ENCODE measurements around the gene TSHZ2.

The TSHZ2 gene

DNA sequence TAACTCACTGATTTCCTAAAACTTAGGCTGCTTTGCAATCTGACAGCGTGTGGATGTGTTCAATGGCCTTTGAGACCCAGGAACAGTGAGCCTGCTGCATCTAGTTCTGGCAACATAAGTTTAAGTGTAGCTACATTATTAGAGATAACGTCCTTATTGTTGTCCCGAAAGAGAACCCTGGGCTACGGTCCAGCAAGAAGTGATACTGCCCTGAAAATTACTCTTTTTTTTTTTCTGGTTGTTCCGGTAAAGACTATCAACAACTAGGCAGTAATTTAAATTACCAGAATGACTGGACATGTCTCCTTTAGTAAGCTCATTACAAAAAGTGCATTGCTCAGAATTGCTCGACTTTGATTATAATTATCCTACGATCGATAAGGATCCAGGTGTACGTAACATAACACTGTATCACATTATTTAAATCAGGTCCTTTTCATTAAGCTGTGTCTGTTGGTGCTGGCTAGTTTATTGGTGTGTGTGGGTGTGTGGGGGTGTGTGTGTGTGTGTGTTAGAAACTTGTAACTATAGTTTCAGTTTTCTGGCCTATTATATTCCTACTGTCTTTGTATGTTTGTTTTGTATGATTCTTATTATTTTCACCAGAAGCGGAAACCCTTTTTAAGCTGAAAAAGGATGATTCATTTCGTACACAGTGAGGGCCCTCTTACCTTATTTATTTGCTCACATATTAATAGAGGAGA, 3.0 kb downstream of the TSHZ2 start:
- no peaks in the 10 kb centered on the region for H3K36me3 ChIP-seq
- H4K20me1 ChIP-seq, result no peaks in the 10 kb centered on the region
- no peak for TF ChIP-seq Cebpa-rat (IDR thresholded peaks at IDR 0.05)
- H3K27ac ChIP-seq, result no peak overlapping the region
- H3K27me3 ChIP-seq, result peaks cover 38% of the 10 kb centered on the region
- H3K4me2 ChIP-seq, result no peak overlapping the region
- H3K9ac ChIP-seq, result no peak overlapping the region
- no peaks in the 10 kb centered on the region for H3K4me1 ChIP-seq
- no peak overlapping the region for H3K4me3 ChIP-seq
- H3K9me3 ChIP-seq, result no peaks in the 10 kb centered on the region

DNA sequence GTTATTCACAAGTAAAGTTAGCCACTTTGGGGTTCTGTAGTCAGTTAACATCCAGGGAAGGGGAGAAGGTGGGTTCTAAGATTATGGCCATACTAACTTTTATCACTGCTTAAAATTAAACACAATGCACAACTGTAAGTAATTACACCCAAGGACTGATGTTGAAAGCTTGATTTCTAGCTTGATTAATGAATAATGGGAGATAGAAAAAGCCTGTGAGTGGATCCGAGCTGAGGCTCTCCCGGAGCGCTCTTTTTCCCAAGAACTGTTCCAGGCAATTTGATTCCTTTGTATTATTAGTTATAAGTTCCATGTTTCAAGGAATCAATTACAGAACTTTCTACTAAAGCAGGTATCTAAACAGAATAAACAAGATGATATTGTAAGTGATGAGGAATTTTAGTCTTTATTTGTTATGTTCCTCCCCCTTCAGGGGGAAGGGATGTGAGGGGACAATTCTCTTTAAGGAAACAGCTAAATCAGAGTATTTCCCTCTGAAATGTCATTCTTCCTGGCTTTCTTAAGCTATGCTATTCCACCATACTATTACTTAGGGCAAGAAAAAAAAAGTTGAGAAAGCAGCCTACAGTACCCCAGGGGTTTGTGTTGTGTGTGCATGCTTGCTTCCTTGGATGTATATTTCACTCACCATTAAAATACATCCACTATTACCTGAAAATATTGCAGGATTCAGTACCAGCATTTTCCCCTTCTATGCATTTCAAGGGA, 3.8 kb downstream of the TSHZ2 start:
- H3K27ac ChIP-seq, result no peak overlapping the region
- H3K9me3 ChIP-seq, result no peaks in the 10 kb centered on the region
- H3K27me3 ChIP-seq, result peaks cover 38% of the 10 kb centered on the region
- no peak overlapping the region for H3K4me2 ChIP-seq
- no peaks in the 10 kb centered on the region for H4K20me1 ChIP-seq
- no peaks in the 10 kb centered on the region for H3K4me1 ChIP-seq
- no peak for TF ChIP-seq Cebpa-rat (IDR thresholded peaks at IDR 0.05)
- no peaks in the 10 kb centered on the region for H3K36me3 ChIP-seq
- no peak overlapping the region for H3K9ac ChIP-seq
- no peak overlapping the region for H3K4me3 ChIP-seq

DNA sequence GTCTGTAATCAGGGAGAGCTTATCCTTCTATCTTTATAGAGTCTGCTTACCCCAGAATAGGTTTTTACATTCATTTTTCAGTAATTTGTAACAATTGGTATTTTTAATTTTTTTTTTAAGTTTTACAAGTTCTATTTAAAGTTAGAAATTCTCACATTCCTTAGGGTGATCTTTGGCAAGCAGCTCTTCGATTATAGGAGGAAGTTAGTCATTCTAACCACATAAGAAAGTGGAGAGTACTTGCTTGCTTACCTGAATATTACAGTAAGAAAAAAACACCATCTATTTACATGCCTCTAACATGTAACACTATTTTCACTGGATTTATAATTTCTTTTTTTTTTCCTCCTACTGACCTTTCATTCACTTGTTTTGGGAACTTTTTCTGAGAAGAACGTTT, 6.7 kb downstream of the TSHZ2 start:
- TF ChIP-seq Cebpa-rat (IDR thresholded peaks at IDR 0.05), result no peak
- H4K20me1 ChIP-seq, result no peaks in the 10 kb centered on the region
- no peak overlapping the region for H3K4me3 ChIP-seq
- H3K4me1 ChIP-seq, result no peaks in the 10 kb centered on the region
- H3K27me3 ChIP-seq, result peaks cover 9% of the 10 kb centered on the region
- no peak overlapping the region for H3K27ac ChIP-seq
- H3K36me3 ChIP-seq, result no peaks in the 10 kb centered on the region
- H3K4me2 ChIP-seq, result no peak overlapping the region
- H3K9me3 ChIP-seq, result no peaks in the 10 kb centered on the region
- no peak overlapping the region for H3K9ac ChIP-seq

DNA sequence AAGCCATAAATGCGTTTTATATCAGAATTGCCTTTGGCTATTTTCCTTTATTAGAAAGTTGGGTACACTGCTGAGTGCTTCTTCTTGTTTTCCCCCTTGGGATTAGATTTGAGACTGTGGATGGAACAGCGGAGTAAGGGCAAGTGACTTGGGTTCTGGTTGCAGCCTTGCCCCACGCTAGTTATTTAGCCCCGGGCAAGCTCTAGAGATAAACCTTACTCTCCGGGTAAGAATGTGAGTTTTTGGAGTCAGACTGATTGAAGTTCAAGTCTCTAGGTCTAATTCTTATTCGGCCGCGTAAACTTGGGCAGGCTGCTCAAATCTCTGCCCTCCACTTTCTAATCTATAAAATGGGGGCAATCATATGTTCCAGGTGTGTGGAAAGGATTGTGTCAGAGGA, 8.9 kb downstream of the TSHZ2 start:
- Histone ChIP-seq H3K9ac (no peak overlapping the region), H3K4me2 (no peak overlapping the region), H3K27me3 (no peaks in the 10 kb centered on the region), H3K9me3 (0 out of 2 replicates have a peak, but pooled peaks cover 3% of the 10 kb centered on the region), H3K27ac (no peak overlapping the region), H4K20me1 (no peaks in the 10 kb centered on the region), H3K4me1 (no peaks in the 10 kb centered on the region), H3K36me3 (no peaks in the 10 kb centered on the region), H3K4me3 (no peak overlapping the region)
- no peak for TF ChIP-seq Cebpa-rat (IDR thresholded peaks at IDR 0.05)

DNA sequence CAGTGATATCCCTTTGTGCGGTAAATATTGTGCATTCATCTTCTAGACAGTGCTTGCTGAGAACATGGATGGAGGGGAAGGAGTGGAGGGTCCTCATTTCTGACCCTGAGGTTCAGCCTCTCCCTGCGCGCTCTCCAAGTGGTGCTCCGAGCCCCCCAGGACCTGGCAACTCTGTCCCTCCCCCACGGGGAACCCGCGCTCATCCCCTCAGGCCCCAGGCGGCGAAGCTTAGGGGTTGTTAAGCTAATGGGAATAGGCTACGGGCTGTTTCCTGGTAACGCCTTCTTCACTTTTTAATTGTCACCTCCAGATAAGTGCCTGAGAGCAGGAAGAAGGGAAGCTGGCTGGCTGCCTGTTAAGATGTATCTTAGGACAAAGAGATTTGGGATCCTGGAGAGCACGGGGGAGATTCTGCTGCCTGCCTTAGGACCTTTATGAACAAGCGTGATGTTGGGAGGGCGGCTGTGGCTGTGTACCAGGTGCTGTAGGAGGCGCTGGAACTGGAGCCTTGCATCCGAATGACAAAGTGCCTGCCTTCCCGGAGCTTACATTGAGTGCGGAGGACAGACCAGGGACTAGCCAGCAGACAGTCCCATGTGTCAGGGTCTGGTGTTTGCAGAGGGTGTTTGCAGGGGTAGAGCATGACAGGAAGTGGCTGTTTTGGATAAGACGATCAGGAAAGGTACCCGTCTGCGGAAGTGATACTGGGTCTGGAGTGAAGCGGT, 11.7 kb downstream of the TSHZ2 start:
- Histone ChIP-seq H3K9me3 (0 out of 2 replicates have a peak, but pooled peaks cover 3% of the 10 kb centered on the region), H3K36me3 (no peaks in the 10 kb centered on the region), H3K4me3 (no peak overlapping the region), H4K20me1 (no peaks in the 10 kb centered on the region), H3K4me1 (no peaks in the 10 kb centered on the region), H3K4me2 (no peak overlapping the region), H3K27ac (no peak overlapping the region), H3K27me3 (no peaks in the 10 kb centered on the region), H3K9ac (no peak overlapping the region)
- TF ChIP-seq Cebpa-rat (IDR thresholded peaks at IDR 0.05), result no peak

DNA sequence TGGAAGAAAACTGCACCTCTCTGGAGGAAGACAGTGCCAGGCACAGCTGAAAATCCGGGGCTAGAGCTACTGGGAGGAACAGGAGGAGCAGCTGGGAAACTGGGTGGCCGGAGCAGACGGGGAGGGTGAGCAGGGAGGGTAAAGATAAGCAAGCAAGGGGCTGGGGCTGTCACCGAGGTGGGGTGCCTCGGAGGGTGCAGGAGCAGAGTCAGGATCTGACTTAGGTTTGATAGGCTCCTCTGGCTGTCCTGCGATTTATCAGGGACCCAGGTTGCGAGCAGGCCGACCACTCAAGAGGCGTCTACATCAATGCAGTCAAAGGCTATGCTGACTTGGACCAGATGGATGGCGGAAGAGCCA, 12.3 kb downstream of the TSHZ2 start:
- H3K4me3 ChIP-seq, result no peak overlapping the region
- H3K36me3 ChIP-seq, result no peaks in the 10 kb centered on the region
- H4K20me1 ChIP-seq, result no peaks in the 10 kb centered on the region
- H3K9ac ChIP-seq, result no peak overlapping the region
- no peak for TF ChIP-seq Cebpa-rat (IDR thresholded peaks at IDR 0.05)
- H3K27me3 ChIP-seq, result no peaks in the 10 kb centered on the region
- no peak overlapping the region for H3K4me2 ChIP-seq
- H3K4me1 ChIP-seq, result no peaks in the 10 kb centered on the region
- 0 out of 2 replicates have a peak, but pooled peaks cover 3% of the 10 kb centered on the region for H3K9me3 ChIP-seq
- H3K27ac ChIP-seq, result no peak overlapping the region

DNA sequence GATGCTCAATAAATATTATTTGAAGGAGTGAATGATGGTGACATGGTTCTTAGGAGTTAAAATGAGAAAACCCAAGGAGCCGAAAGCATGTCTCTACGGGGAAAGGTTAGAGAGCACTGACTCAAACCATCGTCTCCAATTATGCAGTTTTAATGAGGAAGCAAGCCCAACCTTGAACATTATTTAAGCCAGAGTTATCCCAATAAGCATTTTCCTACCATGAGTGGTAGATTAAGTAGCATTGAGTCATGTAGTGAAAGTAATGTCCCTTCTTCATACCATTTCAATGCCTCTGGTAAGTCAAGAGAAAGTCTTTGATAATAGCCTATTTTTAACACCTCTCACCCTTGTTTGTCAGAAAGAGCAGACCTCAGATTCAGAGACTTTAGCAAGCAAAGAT, 13.5 kb downstream of the TSHZ2 start:
- H3K27me3 ChIP-seq, result no peaks in the 10 kb centered on the region
- TF ChIP-seq Cebpa-rat (IDR thresholded peaks at IDR 0.05), result no peak
- H3K9ac ChIP-seq, result no peak overlapping the region
- H3K9me3 ChIP-seq, result 0 out of 2 replicates have a peak, but pooled peaks cover 3% of the 10 kb centered on the region
- H4K20me1 ChIP-seq, result no peaks in the 10 kb centered on the region
- no peaks in the 10 kb centered on the region for H3K36me3 ChIP-seq
- no peak overlapping the region for H3K4me2 ChIP-seq
- no peak overlapping the region for H3K27ac ChIP-seq
- H3K4me3 ChIP-seq, result no peak overlapping the region
- H3K4me1 ChIP-seq, result no peaks in the 10 kb centered on the region

DNA sequence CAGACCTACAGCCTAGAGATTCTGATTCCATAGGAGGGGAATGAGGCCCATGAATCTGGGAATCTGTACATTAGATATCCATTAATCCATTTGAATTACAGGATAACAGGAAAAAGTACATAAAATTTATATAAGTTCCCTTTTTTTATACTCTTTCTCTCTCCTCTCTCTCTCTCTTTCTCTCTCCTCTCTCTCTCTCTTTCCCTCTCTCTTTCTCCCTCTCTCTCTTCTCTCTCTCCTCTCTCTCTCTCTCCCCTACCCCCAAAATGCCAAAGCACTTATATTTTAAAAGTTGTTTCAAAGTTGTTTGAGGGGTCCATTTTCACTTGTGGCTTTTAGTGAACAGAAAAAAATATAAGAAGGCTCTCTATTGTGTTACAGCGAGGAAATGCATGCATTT, 15.1 kb downstream of the TSHZ2 start:
- Histone ChIP-seq H3K27me3 (no peaks in the 10 kb centered on the region), H3K27ac (no peak overlapping the region), H3K4me2 (no peak overlapping the region), H3K36me3 (no peaks in the 10 kb centered on the region), H3K9me3 (0 out of 2 replicates have a peak, but pooled peaks cover 3% of the 10 kb centered on the region), H3K4me1 (no peaks in the 10 kb centered on the region), H3K9ac (no peak overlapping the region), H4K20me1 (no peaks in the 10 kb centered on the region), H3K4me3 (no peak overlapping the region)
- no peak for TF ChIP-seq Cebpa-rat (IDR thresholded peaks at IDR 0.05)

DNA sequence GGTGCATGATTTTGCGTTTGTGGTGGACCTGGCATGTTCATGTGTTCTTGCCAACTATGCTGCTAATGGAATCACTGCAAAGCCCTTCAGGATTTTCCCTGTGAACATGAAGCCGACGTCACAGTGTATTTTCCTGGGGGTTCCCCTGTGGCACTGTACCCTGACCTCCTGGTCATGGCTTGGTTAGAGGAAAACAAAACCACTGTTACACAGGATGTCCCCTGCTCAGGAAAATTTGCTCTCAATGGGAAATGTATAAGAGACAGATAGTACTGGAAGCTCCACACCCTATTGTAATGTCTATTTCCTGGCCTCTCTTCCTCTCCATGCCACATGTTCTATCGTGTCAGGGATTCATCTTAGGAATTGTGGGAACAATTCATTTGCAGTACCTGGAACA, 19.7 kb downstream of the TSHZ2 start:
- no peak overlapping the region for H3K9ac ChIP-seq
- H4K20me1 ChIP-seq, result no peaks in the 10 kb centered on the region
- H3K36me3 ChIP-seq, result no peaks in the 10 kb centered on the region
- TF ChIP-seq Cebpa-rat (IDR thresholded peaks at IDR 0.05), result no peak
- H3K4me2 ChIP-seq, result no peak overlapping the region
- no peak overlapping the region for H3K27ac ChIP-seq
- H3K27me3 ChIP-seq, result no peaks in the 10 kb centered on the region
- no peak overlapping the region for H3K4me3 ChIP-seq
- no peaks in the 10 kb centered on the region for H3K4me1 ChIP-seq
- H3K9me3 ChIP-seq, result no peaks in the 10 kb centered on the region

DNA sequence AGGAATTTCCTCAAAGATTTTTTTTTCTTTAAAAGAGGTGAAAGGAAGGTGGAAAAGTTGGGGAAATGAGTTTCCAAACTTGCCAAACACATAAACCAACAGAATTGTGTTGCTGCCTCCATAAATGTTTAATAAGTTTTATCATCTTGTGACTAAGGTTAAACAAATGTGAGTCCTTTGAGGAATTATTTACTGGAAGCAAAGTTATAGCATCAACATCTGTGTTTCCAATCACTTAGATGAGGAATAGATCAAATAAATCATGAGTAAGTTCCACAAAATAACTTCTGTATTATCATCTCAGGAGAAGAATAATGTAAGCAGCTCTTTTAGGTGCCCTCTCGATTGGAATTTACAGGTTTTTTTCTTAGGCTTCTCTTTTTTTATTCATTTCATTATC, 20.5 kb downstream of the TSHZ2 start:
- no peak overlapping the region for H3K9ac ChIP-seq
- no peaks in the 10 kb centered on the region for H3K27me3 ChIP-seq
- H3K36me3 ChIP-seq, result no peaks in the 10 kb centered on the region
- TF ChIP-seq Cebpa-rat (IDR thresholded peaks at IDR 0.05), result no peak
- H4K20me1 ChIP-seq, result no peaks in the 10 kb centered on the region
- H3K9me3 ChIP-seq, result no peaks in the 10 kb centered on the region
- no peak overlapping the region for H3K27ac ChIP-seq
- no peaks in the 10 kb centered on the region for H3K4me1 ChIP-seq
- no peak overlapping the region for H3K4me3 ChIP-seq
- no peak overlapping the region for H3K4me2 ChIP-seq

Measured in BLaER1 (cell line).